ENCODE data around the gene PHACTR3.

Gene PHACTR3

DNA sequence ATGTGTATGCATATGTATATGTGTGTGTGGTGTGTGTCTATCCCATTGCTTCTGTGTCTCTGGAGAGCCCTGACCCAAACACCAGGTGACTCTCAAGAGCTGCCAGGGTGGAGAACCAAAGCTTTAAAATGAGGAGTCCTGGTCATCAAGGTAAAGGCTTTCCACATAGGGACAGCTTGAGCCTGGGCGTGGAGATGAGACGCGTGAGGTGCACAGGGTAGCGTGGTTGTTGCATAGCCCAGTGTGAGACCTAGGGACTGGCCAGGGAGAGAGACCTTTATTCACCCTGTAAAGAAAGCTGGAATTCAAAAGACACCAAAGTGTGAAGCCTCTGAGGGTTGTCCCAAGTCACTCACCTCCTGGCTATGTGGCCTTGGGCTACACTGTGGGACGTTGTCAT, 180.0 kb downstream of the PHACTR3 start:
- DNase-seq = no peak

DNA sequence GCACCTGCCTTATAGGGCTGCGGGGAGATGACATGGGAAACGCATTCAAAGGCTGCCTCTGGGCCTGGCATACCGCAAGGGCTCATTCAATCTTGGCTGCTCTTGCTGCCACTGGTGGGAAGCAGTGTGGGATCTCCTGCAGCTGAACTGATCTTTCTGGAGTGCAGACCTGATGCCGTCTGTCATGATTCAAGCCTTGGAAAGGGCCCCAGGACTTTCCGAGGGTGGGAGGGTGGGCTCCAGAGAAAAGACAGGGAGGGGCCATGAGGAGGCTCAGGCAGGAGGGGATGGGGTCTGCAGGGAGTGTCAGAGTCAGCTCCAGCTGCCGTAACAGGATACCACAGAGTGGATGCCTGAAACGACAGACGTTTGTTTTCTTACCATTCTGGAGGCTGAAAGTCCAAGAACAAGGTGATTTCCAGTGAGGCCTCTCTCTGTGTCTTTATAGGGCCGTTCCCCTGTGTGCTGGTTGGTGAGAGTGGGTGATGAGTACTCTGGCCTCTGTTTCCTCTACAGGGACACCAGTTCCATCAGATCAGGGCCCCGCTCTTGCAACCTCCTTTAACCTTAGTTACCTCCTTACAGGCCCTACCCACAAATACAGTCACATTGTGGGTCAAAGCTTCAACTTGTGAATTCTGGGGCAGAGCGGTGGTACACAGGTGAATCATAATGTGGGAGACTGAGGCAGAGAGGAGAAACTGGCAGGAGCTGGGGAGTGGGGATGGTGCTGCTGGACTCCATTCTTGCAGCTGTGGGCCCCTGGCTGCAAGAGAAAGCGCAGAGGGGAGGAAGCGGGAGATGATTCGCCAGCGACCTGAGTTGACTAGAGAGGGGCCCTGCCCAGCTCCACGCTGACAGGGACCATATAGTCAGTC, 180.7 kb downstream of the PHACTR3 start:
- DNase-seq = no peak

DNA sequence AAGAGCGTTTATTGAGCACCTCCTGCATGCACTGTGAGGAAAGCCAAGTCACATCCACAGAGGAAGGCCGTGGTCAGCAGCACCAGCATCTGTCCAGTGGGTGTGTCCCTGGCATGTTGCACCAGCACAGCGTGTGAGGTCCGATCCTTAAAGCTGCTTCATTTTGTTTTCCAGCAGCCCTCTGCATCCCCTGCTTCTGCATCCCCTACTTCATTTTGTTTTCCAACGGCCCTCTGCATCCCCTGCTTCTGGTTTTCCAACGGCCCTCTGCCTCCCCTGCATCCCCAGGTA, 181.3 kb downstream of the PHACTR3 start:
- DNase-seq = no peak

DNA sequence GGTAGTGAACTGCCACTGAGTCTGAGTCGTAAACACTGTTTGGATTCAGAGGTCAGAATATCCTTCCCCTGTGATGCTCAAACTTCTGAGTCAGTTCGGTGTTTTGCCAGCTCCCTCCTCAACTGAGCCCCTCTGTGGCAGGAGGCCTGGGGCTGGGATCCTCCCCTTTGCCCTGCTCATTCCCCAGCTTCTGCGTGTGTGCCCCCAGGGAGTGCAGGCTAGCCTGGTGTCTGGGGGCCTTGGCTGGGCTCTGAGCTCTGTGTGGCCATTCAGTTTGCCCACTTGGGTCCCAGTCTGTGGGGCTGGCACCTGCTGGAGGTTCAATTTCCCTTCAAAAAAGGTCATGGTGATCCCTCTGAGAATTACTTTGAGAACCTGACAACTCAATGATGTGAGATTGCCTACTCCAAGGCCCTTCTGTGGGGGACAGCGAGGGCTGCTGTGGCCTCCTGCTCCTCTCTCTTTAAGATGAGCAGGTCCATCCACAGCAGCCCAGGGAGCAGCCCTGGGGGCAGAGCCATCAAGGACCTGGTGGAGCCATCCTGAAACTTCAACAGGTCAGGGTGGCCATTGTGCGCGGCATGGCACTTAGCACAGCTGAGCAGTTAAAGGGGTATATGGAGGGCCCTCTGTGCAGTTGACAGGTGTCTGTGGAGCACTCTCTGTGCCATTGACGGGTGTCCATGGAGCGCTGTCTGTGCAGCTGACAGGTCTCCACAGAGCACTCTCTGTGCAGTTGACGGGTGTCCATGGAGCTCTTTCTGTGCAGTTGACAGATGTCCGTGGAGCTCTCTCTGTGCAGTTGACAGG, 181.9 kb downstream of the PHACTR3 start:
- peak; percentile 54 for DNase-seq

DNA sequence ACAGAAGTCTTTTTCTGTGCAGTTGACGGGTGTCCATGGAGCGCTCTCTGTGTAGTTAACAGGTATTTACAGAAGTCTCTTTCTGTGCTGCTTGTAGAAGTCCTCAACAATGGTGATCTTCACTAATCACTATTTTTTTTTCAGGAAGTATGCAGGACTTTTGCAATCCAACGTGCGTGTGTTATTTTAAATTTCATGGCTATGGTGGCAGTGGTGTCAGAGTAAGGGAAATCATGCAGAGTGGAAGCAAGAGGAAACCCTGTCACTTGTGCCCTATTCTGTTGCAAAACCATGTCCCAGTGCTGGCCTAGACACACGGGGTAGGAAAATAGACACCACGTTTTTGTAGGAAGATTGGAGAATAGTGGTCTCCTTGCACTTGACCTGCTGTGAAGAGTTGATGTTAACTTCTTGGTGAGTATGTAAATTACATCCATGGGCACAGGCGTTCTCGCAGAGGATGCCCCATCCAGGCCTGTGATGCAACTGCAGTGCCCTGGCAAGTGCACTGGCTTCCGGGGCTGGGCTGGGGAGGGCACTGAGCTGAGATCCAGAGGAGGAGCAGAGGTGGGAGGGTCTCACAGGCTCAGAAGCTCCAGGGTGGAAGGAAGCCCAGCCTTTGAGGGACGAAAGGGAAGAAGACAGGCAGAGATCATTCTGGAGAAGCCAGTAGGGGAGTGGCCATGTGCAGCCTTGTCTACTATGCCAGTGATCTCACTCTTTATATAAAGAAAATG, 182.6 kb downstream of the PHACTR3 start:
- no peak for DNase-seq

DNA sequence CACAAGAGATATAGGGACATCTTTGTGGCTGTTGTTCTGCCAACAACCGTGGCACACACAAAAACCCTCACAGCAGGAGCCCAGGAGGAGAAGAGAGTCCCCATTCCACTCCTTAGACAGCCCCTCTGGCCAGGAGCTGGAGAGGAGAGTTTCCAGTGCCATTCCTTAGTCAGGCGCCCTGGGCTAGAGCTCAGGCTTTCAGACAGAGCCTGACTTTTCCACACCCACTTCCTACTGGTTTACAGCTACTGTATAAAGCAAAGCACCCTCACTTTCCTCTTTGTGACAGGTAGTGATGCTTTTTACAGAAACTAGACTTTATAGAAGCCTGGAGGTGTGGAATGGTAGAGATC, 183.2 kb downstream of the PHACTR3 start:
- no peak for DNase-seq

DNA sequence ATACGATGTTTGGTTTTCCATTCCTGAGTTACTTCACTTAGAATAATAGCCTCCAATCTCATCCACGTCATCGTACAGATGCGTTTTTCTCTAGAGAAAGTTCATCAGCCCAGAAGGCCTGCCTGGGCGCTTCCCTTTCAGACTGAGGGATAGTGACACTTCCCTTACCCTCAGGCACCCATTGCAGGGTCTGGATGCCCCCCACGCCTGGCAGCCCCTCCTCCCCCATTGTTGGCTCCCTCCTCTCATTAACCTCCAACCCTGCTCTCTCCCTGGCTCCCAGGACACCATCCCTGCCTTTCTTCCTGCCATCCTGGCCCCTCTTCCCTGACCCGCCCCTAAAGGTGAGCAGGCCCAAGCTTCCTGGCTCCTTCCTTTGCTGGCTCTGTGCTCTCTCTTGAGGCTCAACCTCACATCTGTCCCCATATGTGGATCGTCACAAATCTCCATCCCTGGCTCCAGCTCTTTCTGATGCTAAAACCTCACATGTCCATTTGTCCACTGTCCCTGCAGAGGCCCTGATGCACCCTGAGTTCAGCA, 183.9 kb downstream of the PHACTR3 start:
- no peak for DNase-seq

DNA sequence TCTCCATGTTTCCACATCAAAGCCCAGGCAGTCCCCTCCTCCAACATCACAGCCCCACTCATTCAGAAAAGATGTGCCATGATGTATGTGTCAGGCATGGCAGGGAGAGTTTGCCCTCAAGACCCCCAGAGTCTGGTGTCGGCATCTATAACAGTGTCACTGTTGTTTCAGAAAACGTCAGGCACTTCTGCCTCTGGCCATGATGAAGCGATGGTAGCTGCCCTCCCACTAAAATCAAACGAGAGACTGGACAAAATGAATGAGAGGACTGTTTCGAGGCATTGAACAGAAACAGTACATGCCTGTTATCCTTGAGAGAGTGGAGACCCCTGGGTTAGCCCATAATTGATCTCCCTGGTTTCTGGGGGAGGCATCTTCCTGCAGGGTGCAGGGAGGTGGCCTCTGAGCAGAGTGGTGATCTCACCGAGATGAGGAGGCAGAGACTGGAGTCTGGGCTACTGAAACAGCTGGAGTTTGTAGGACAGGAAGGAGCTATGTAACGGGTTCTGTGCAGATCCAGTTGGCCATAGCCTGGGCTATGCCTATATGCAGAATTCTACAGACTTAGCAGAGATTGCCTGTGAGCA, 184.6 kb downstream of the PHACTR3 start:
- DNase-seq = no peak

DNA sequence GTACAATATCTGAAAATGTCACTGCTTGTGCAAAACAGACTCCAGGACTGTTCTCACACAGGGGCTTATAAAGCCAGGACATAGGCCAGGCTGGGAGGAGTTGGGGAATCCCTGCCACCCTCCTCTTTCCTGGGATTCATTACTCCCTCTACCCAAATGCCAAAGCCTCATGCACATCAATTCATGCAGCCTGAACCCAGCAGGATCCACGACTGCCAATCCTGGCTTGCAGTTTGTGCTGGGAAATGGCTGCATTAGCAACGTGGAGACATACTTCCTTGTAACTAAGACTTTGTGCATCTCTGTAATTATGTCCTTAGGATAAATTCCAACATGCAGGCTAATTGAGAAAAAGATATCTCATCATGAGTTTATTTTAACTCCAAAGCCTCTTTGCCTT, 185.3 kb downstream of the PHACTR3 start:
- DNase-seq = no peak

DNA sequence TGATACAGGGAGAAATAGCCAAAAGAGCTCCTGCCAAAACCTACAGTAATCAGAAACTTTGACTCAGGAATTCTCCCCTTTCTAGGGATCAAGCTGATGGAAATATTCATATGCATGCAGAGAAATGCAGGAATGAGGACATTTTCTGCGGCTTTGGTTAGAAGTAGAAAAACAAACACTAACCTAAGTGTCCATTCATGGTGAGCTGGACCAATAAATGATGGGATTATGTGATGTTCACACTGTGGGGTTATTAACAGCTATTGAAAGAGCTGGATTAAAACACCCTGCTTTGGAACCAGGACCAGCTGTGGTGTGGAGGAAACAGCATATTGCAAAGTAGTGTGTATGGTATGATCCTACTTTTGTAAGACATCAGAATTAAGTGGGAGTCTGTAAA, 186.0 kb downstream of the PHACTR3 start:
- DNase-seq = no peak

DNA sequence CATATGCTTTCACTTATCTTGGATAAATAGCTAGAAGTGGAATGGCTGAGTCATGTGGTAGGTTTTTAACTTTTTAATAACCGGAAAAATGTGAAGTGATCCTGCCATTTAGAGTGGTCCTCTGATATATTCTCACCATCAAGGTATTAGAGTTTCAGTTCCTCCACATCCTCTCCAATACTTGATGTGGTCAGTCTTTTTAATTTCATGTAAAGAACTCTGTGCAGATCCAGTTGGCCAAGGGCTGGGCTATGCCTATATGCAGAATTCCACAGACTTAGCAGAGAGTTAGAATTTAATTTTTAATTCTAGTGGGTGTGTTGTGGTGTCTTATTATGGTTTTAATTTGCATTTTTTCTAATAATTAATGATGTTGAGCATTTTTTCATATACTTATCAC, 188.0 kb downstream of the PHACTR3 start:
- DNase-seq = no peak

DNA sequence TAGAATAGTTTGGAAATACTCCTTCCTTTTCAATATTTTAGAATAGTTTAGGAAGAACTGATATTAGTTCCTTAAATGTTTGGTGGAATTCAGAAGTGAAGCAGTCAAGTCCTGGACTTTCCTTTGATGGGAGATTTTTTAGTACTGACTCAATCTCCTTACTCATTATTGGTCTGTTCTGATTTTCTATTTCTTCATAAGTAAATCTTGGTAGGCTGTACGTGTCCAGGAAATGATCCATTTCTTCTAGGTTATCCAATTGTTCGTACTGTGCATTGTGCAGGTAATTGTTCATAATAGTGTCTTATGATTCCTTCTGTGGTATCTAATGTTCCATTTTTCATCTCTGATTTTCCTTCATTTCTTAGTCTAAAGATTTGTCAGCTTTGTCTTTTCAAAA, 190.2 kb downstream of the PHACTR3 start:
- no peak for DNase-seq

DNA sequence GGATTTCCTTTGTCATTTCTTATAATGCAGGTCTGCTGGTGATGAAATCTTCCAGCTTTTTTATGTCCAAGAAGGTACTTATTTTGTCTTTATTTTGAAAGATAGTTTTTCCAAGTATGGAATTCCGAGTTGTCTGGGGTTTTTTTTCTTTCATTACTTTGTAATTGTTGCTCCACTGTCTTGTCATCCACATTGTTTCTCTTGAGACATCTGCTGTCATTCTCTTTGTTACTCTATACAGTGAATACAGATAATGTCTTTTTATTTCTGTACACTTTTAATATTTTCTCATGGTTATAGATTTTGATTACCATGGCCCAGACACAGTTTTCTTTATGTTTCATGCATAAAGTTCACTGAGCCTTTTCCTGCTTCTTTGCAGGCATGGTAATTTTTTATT, 196.0 kb downstream of the PHACTR3 start:
- DNase-seq = no peak

DNA sequence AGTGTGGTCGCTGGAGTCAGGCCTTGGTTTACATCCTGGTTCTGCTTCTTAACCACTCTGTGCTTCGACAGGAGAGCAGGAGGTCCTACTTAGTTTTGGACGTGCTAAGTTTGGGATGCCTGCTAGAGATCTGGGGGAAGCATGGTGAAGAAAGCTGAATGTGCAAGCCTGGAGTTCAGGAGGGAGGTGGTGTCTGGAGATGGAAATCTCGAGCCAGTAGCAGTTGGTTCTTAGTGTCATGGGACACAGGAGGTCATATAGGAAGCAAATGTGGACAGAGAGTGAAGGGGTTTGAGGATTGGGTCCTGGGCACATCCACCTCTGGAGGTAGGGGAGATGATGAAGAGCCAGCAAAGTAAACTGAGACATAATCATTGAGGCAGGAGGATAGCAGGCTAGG, 197.7 kb downstream of the PHACTR3 start:
- no peak for DNase-seq

DNA sequence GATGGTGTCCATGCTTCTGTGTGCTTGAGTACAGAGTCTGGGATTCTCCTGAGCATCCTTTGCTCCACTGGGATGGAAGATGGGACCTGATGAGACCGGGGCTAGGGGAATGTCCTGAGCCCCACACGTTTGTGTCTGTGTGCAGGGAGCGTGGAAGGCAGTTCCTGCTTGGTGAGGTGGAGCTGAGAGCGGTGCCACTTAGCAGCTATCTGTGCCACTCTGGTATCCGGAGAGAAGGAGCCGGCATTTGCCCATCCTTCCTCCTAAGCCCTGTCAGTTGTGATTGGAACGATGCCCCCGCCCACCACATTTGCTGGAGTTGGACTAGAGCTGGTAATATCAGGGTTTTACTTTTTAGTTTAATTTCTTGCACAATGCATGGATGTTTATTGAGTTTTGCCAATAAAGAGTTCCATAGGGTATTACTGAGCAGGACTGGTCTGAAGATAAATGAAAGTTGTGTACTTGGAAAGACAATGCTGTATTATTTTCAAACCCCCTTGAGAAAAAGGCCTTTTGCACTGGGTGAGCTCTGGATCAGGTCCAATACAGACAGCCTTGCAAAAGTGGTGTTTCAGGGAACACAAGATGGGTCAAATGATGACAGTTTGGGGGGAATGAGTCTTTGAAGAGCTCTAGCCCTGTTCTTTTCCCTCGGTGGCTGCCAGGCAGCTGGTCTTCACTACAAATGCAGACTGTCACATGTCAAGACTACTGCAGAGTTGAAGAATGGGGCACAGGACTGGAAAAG, 198.3 kb downstream of the PHACTR3 start:
- no peak for DNase-seq

DNA sequence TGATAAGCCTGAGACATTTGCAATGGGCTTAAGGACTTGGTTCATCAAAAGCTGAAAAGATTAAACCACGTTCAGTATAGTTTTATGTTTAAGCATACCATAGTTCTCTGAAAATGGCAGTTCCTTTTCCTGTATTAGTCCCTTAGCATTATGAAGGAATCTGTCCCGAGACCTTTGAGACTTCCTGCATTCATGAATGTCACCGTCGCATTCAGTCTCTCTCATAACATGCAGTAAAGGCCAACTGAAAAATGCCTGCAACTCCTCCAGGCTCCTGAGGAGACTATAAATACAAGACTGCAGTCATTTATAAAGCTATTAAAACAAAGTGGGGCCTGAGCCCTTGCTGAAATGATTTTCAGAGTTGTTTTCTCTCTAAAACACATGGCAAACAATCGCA, 200.0 kb downstream of the PHACTR3 start:
- no peak for DNase-seq

DNA sequence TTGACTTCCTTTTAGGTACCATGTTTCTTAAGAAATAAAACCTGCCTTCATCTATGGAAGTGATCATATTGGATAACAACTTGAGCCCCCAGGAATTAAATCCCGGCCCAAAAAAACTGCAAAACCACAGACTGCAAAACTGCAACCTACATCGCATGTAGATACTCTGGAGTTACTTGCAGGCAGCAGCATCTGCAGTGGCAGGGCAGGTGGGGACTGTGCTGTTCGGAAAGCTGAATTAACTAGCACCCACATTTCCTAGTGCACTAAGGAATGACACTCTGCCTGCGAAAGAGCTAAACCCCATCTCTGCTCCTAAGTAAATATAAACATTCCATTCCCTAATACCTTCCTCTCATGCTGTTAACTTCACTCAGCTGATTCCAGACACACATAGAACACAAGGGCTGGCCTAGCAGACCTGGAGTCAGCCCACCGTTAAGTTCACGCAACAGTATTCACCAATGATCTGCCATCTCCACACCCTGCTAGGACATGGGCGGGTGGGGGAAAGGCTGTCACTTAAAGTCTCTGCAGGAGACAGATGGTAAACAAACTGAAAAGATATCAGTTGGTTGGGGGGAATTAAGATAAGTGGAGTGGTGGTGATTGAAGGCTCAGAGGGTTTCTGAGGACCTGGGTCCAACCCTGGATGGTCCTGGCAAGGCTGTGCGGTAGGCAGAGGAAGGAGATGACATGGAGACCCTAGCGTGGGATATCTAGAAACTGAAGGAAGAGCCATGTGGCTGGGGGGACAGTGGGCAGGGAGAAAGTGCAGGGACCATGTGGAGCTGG, 200.7 kb downstream of the PHACTR3 start:
- DNase-seq = no peak

DNA sequence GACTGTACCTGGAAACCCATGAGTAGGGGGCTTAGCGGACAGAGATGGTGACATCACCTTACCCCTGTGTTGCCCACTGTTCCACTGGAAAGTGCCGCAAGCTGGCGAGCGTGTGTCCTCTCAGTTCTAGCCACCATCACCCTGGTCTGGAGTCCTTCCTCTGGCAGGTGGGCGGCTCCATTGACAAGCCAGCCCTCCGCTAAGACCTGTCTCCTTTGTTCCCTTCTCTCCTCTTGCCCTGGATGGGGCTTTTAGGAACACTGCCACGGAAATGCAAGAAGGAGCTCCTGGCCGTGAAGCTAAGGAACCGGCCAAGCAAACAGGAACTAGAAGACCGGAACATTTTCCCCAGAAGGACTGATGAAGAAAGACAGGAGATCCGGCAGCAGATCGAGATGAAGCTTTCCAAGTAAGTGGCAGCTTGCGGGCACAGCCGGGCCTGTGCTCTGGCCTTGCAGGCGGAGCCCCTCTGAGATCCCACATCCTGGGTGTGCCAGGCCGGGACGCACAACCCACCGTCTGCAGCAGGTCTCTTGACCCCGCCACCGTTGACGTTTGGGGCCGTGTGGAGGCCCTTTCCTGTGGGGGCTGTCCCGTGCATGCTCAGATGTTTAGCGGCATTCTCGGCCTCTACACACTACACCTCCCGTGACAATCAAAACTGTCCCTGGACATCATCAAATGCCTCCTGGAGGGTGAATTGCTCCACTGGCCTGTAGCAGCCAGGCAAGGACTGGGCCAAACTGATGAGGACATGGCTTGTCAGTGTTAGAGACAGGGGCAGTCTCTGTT, 201.6 kb downstream of the PHACTR3 start:
- no peak for DNase-seq

DNA sequence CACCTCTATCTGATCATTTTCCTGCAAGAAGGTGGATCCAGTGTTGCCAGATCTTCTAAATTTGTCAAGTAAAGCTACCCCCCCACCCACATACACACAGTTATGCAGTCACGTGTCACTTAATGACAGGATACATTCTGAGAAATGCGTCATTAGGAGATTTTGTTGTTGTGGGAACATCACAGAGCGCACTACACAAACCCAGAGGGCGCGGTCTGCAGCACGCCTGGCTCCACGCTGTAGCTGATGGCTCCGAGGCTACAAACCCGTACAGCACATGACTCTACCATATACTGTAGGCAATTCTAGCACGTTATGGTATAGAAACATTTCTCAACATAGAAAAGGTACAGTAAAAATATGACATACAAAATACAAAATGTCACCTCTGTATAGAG, 202.2 kb downstream of the PHACTR3 start:
- DNase-seq = no peak

DNA sequence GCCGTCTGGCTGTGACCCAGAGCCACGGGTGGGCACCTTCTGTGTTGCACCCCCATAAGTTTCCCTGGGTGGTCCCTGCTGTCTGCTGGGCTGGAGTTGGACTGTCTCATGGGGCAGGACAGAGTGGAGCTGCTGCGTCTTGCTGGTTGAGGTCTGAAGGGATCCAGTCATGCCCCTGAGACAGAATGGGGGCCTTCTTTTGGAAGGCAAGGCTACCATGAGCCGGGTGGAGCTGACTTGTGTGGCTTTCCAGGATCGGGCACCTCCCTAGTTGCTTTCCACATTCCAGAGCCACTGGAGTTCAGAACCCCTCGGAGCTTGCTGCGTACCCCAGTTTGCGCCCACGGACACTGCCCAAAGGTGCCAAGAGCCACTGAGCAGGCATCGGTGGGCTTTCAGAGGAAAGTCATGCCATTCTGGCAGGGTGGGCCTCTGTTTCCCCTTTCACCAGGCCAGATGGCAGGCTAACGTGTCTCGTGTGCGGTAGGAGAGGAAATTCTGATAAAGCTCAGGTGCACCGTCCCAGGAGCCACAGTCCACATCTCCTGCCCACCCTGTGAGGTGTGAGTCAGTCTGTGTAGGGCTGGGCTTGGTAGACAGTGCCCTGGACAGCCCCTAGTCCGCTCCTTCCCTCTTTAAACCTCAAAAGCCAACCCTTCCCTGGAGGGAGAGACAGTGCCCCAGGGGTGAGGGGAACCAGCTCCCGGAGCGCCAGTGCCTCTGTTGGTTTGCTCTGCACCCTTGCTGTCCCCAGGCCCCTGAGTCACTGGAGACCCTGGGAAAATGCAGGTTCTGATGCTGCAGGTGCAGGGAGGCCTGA, 203.8 kb downstream of the PHACTR3 start:
- DNase-seq = no peak
